Measurements from ENCODE around the gene SHC1.

Gene SHC1

DNA sequence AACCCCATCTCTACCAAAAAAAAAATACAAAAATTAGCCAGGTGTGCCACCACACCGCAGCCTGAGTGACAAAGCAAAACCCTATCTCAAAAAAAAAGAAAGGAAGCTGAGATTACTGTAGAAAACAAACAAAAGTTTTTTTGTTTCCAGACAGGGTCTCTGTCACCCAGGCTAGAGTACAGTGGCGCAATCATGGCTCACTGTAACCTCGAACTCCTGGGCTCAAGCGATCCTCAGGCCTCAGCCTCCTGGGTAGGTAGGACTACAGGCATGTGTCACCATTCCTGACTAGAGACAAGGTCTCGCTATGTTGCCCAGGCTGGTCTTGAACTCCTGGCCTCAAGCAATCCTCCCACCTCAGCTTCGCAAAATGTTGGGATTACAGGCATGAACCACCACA, 6.2 kb downstream of the SHC1 start:
- peaks cover 29% of the 10 kb centered on the region for H3K79me2 ChIP-seq (ENCODE audit: control insufficient read depth, insufficient read depth, low read length)
- WGBS (ENCODE audit: extremely low coverage, insufficient coverage, low lambda C conversion rate) = no CpG with 5 or more reads among the region's 6 CpGs
- H3K27ac ChIP-seq (ENCODE audit: low read depth, low read length) = no peak overlapping the region
- no peak overlapping the region for H3K56ac ChIP-seq (ENCODE audit: low read length)
- peaks cover 26% of the 10 kb centered on the region for H3K79me1 ChIP-seq (ENCODE audit: low read length)
- H2BK15ac ChIP-seq (replicated peaks; ENCODE audit: low read depth) = no peak overlapping the region
- H3K4ac ChIP-seq (ENCODE audit: low read depth, low read length) = no peak overlapping the region
- no peak overlapping the region for H3K9ac ChIP-seq (ENCODE audit: low read length)
- peaks cover 4% of the 10 kb centered on the region for H3K4me1 ChIP-seq (ENCODE audit: control insufficient read depth, low read depth, low read length)
- no peak for DNase-seq
- no peak overlapping the region for H3K4me2 ChIP-seq (ENCODE audit: low read length)
- no peak overlapping the region for H2BK5ac ChIP-seq (ENCODE audit: low read length)
- H3K18ac ChIP-seq (ENCODE audit: low read length) = no peak overlapping the region
- H4K8ac ChIP-seq (ENCODE audit: low read depth, low read length) = no peak overlapping the region
- peaks cover 26% of the 10 kb centered on the region for H3K36me3 ChIP-seq (ENCODE audit: control insufficient read depth, insufficient read depth, low read length)
- H2AK5ac ChIP-seq (ENCODE audit: low read length) = no peak overlapping the region
- no peak overlapping the region for H4K5ac ChIP-seq (ENCODE audit: low read length)
- no peak overlapping the region for H3K23ac ChIP-seq (ENCODE audit: low read length)
- H3K4me3 ChIP-seq (ENCODE audit: low read length) = no peak overlapping the region
- no peaks in the 10 kb centered on the region for H3K27me3 ChIP-seq (ENCODE audit: insufficient read depth, low read length, poor library complexity)
- H2BK120ac ChIP-seq (ENCODE audit: low read depth, low read length) = no peak overlapping the region

DNA sequence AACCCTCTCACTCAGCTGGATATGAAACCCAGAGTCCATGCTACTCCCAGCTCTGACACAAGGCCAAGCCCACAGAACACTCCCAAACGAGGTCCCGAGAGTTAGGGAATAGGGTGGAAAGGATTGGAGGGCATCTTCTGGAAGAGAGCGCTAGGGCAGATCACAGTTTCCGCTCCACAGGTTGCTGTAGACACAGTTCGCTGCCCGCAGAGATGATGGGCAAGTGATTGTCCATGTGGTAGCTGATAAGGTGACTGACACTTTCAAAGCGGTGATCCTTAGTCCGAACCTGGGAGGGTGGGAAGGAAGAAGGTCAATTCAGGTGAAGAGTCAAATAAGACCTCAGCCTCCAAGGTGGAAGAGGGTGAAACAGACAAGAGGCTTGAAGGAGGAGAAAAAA, 6.9 kb downstream of the SHC1 start:
- H2AK5ac ChIP-seq (ENCODE audit: low read length) = no peak overlapping the region
- H3K27ac ChIP-seq (ENCODE audit: low read depth, low read length) = no peak overlapping the region
- H3K27me3 ChIP-seq (ENCODE audit: insufficient read depth, low read length, poor library complexity) = no peaks in the 10 kb centered on the region
- H3K4me1 ChIP-seq (ENCODE audit: control insufficient read depth, low read depth, low read length) = peaks cover 4% of the 10 kb centered on the region
- no peak overlapping the region for H3K4me2 ChIP-seq (ENCODE audit: low read length)
- WGBS (ENCODE audit: extremely low coverage, insufficient coverage, low lambda C conversion rate) = no CpG with 5 or more reads among the region's 8 CpGs
- no peak overlapping the region for H2BK5ac ChIP-seq (ENCODE audit: low read length)
- no peak overlapping the region for H2BK120ac ChIP-seq (ENCODE audit: low read depth, low read length)
- peaks cover 22% of the 10 kb centered on the region for H3K79me2 ChIP-seq (ENCODE audit: control insufficient read depth, insufficient read depth, low read length)
- no peak overlapping the region for H3K4me3 ChIP-seq (ENCODE audit: low read length)
- H3K18ac ChIP-seq (ENCODE audit: low read length) = no peak overlapping the region
- no peak overlapping the region for H3K56ac ChIP-seq (ENCODE audit: low read length)
- peaks cover 22% of the 10 kb centered on the region for H3K79me1 ChIP-seq (ENCODE audit: low read length)
- H3K4ac ChIP-seq (ENCODE audit: low read depth, low read length) = no peak overlapping the region
- no peak overlapping the region for H3K23ac ChIP-seq (ENCODE audit: low read length)
- H3K36me3 ChIP-seq (ENCODE audit: control insufficient read depth, insufficient read depth, low read length) = peaks cover 26% of the 10 kb centered on the region
- no peak for DNase-seq
- no peak overlapping the region for H3K9ac ChIP-seq (ENCODE audit: low read length)
- H2BK15ac ChIP-seq (replicated peaks; ENCODE audit: low read depth) = no peak overlapping the region
- H4K8ac ChIP-seq (ENCODE audit: low read depth, low read length) = no peak overlapping the region
- H4K5ac ChIP-seq (ENCODE audit: low read length) = no peak overlapping the region

DNA sequence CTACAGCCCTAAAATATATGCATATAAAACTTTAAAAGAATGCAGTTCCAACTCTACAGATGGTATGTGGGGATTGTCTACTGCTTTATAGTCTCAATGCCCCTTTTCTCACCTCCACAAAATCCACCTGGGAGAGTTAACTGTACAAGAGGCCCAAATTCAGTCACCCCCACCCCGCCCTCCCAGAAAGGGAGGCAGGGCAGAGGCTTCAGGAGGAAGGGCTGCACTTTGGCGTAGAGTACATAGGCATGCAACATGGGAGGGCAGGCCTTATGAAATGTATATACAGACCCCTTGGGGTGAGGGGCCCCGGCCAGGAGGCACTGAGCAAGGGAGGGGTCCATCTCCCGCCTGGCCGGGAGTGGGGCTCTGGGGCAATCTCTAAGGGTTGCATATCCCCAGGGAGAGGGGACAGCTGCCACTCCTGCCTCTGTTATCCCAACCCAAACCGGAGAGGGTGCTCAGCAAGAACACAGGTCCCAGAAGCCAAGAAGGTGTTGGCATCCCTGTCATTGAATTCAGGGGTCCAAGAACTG, 7.7 kb downstream of the SHC1 start:
- H3K4me3 ChIP-seq (ENCODE audit: low read length) = no peak overlapping the region
- H3K27ac ChIP-seq (ENCODE audit: low read depth, low read length) = no peak overlapping the region
- H3K79me2 ChIP-seq (ENCODE audit: control insufficient read depth, insufficient read depth, low read length) = peaks cover 14% of the 10 kb centered on the region
- no peak overlapping the region for H3K18ac ChIP-seq (ENCODE audit: low read length)
- no peaks in the 10 kb centered on the region for H3K27me3 ChIP-seq (ENCODE audit: insufficient read depth, low read length, poor library complexity)
- no peak overlapping the region for H2BK120ac ChIP-seq (ENCODE audit: low read depth, low read length)
- H3K9ac ChIP-seq (ENCODE audit: low read length) = no peak overlapping the region
- H3K4me1 ChIP-seq (ENCODE audit: control insufficient read depth, low read depth, low read length) = peaks cover 4% of the 10 kb centered on the region
- H2BK15ac ChIP-seq (replicated peaks; ENCODE audit: low read depth) = no peak overlapping the region
- H4K8ac ChIP-seq (ENCODE audit: low read depth, low read length) = no peak overlapping the region
- H2BK5ac ChIP-seq (ENCODE audit: low read length) = no peak overlapping the region
- H3K23ac ChIP-seq (ENCODE audit: low read length) = no peak overlapping the region
- H3K79me1 ChIP-seq (ENCODE audit: low read length) = peaks cover 16% of the 10 kb centered on the region
- no peak overlapping the region for H2AK5ac ChIP-seq (ENCODE audit: low read length)
- H3K36me3 ChIP-seq (ENCODE audit: control insufficient read depth, insufficient read depth, low read length) = peaks cover 26% of the 10 kb centered on the region
- no peak overlapping the region for H3K4ac ChIP-seq (ENCODE audit: low read depth, low read length)
- H4K5ac ChIP-seq (ENCODE audit: low read length) = no peak overlapping the region
- WGBS (ENCODE audit: extremely low coverage, insufficient coverage, low lambda C conversion rate) = no CpG with 5 or more reads among the region's 6 CpGs
- no peak for DNase-seq
- H3K4me2 ChIP-seq (ENCODE audit: low read length) = no peak overlapping the region
- peak overlapping the region; percentile 64 for H3K56ac ChIP-seq (ENCODE audit: low read length)

DNA sequence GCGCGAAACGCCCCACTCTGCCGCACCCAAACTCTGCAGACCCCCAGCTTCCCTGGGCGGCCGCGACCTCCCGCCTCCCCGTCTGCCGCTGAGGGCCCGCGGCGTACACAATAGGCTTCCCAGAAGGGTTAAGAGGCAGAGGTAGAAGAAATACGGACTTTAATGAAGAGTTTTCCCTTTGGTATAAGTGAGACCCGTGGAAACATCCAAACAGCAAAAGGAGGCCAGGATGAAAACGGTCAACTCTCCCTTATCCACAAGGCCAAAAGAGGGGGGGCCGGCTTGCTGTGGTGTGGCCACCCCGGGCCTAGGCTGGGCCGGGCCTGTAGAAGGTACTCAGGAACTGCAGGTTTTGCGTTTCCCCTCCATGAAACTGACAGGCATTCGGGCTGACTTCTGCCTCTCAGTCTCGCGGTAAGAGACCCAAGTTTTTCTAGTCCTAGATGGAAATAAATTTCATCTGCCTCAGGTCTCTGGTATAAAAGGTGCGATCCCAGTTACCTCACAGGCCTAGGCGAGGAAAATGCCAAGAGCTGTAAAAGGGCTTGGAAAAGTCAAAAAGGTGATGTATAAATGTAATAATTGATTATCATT, 8.3 kb downstream of the SHC1 start:
- Histone ChIP-seq H3K4ac (ENCODE audit: low read depth, low read length) (peak overlapping the region; percentile 70), H3K23ac (ENCODE audit: low read length) (no peak overlapping the region), H3K56ac (ENCODE audit: low read length) (peak overlapping the region; percentile 95), H2BK5ac (ENCODE audit: low read length) (no peak overlapping the region), H3K79me2 (ENCODE audit: control insufficient read depth, insufficient read depth, low read length) (peaks cover 9% of the 10 kb centered on the region), H3K27ac (ENCODE audit: low read depth, low read length) (peak overlapping the region; percentile 90), H3K79me1 (ENCODE audit: low read length) (peaks cover 11% of the 10 kb centered on the region), H3K36me3 (ENCODE audit: control insufficient read depth, insufficient read depth, low read length) (peaks cover 23% of the 10 kb centered on the region), H3K4me1 (ENCODE audit: control insufficient read depth, low read depth, low read length) (peaks cover 5% of the 10 kb centered on the region), H2BK120ac (ENCODE audit: low read depth, low read length) (no peak overlapping the region), H4K8ac (ENCODE audit: low read depth, low read length) (no peak overlapping the region), H3K27me3 (ENCODE audit: insufficient read depth, low read length, poor library complexity) (no peaks in the 10 kb centered on the region), H3K18ac (ENCODE audit: low read length) (peak overlapping the region; percentile 85), H3K4me3 (ENCODE audit: low read length) (peak overlapping the region; percentile 6), H3K4me2 (ENCODE audit: low read length) (peak overlapping the region; percentile 53), H2AK5ac (ENCODE audit: low read length) (no peak overlapping the region), H4K5ac (ENCODE audit: low read length) (peak overlapping the region; percentile 56), H2BK15ac (replicated peaks; ENCODE audit: low read depth) (no peak overlapping the region), H3K9ac (ENCODE audit: low read length) (peak overlapping the region; percentile 84)
- peak; percentile 60 for DNase-seq
- whole genome bisulfite sequencing (ENCODE audit: extremely low coverage, insufficient coverage, low lambda C conversion rate) = no CpG with 5 or more reads among the region's 25 CpGs

DNA sequence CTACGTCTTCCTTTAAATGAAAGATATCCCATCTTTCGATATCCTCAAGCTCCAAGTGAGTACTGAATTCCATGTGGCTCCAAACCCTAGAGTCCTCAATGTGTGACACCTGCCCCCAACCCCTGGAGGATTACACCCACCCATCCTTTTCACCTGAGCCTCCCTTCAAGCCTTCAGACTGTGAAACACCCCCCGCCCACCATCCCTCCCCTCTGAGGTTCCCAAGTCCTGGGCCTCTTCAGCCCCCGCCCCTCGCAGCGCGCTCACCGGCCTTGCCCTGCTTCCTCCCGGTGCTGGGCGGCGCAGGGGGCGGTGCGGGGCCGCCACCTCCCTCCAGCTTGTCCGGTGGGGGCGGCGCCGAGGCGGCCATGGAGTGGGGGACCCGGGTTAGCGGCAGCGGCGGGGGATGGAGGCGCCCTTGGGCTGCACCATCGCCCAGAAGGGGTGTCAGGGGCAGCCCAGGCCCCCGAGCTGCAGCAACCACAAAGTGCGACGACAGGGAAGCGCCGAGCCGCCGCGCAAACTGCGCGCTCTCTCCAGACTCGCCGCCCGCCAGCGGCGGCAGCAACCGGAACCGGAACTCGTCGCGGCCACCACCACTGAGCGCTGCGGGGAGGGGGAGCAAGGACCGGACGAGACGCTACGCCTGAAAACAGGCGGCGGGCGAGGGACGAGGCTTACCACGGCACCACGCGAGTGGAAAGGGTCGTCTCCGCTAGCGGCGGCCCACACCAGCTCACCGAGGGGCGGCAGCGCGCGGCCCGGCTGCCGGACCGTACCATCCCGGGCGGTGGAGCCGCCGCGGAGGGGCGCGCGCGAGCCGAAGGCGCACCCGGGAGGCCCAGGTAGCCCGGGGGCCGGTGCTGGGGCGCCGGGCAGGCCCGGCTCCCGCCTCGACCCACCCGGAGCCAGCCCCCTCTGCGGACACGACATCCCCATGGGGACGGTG, 9.1 kb downstream of the SHC1 start, which contains the start of gene PYGO2:
PYGO2 (minus strand) TSS at position 576 of the 949 bp plus-strand sequence; CDS start at position 370, 206 bp downstream.
- Histone ChIP-seq H3K18ac (ENCODE audit: low read length) (peak within 1 kb of the TSS; percentile 85), H3K4me2 (ENCODE audit: low read length) (peak within 1 kb of the TSS; percentile 63), H3K4me1 (ENCODE audit: control insufficient read depth, low read depth, low read length) (peaks cover 7% of the 10 kb centered on the region), H3K56ac (ENCODE audit: low read length) (peak within 1 kb of the TSS; percentile 95), H3K36me3 (ENCODE audit: control insufficient read depth, insufficient read depth, low read length) (peaks cover 17% of the 10 kb centered on the region), H2BK5ac (ENCODE audit: low read length) (peak within 1 kb of the TSS; percentile 18), H3K27me3 (ENCODE audit: insufficient read depth, low read length, poor library complexity) (no peaks in the 10 kb centered on the region), H3K79me1 (ENCODE audit: low read length) (peaks cover 10% of the 10 kb centered on the region), H3K9ac (ENCODE audit: low read length) (peak within 1 kb of the TSS; percentile 84), H2BK120ac (ENCODE audit: low read depth, low read length) (no peak within 1 kb of the TSS), H4K8ac (ENCODE audit: low read depth, low read length) (no peak within 1 kb of the TSS), H2AK5ac (ENCODE audit: low read length) (no peak within 1 kb of the TSS), H3K4me3 (ENCODE audit: low read length) (peak within 1 kb of the TSS; percentile 58), H2BK15ac (replicated peaks; ENCODE audit: low read depth) (no peak within 1 kb of the TSS), H3K4ac (ENCODE audit: low read depth, low read length) (peak within 1 kb of the TSS; percentile 88), H4K5ac (ENCODE audit: low read length) (peak within 1 kb of the TSS; percentile 56), H3K79me2 (ENCODE audit: control insufficient read depth, insufficient read depth, low read length) (peaks cover 9% of the 10 kb centered on the region), H3K27ac (ENCODE audit: low read depth, low read length) (peak within 1 kb of the TSS; percentile 90), H3K23ac (ENCODE audit: low read length) (peak within 1 kb of the TSS; percentile 54)
- DNase-seq = peak; percentile 89
- no CpG with 5 or more reads among the region's 93 CpGs for WGBS (ENCODE audit: extremely low coverage, insufficient coverage, low lambda C conversion rate)
